AG04449 (cell line): ENCODE measurements around the gene CCDC110.
A peak's percentile ranks its signal among the peaks of the same experiment; 100 is the strongest.

ENCODE experiments used
- CTCF ChIA-PET: fragments of 350-600 bp; formaldehyde crosslinking; extraction: SDS; loops from one replicate; lab custom pipeline; 2021; ENCODE audit warnings: antibody characterized with exemption; lab: Yijun Ruan, JAX
- POLR2A ChIA-PET: fragments of 400-600, 350-600 bp; formaldehyde crosslinking; extraction: SDS; loops from one replicate; lab custom pipeline; 2020; ENCODE audit warnings: antibody characterized with exemption, inconsistent platforms; lab: Yijun Ruan, JAX
- DNase-seq: peaks from one replicate; pipeline ENCODE4 v3.0.0-alpha.2; 2010; ENCODE audit warnings: low read depth, low spot score
- H3K4me3 ChIP-seq: 2 replicates; pipeline ENCODE4 v1.5.1; 2011; ENCODE audit warnings: low read depth, mild to moderate bottlenecking, control low read depth, low read length
- TF ChIP-seq, protein P1 (sequence below): IDR thresholded peaks from one replicate; pipeline ENCODE4 v1.5.1; 2011; ENCODE audit warnings: mild to moderate bottlenecking, moderate library complexity, low read length, control low read depth, inconsistent platforms; ENCODE audit not compliant: insufficient read depth; ENCODE audit errors: missing control alignments

Gene CCDC110

DNA sequence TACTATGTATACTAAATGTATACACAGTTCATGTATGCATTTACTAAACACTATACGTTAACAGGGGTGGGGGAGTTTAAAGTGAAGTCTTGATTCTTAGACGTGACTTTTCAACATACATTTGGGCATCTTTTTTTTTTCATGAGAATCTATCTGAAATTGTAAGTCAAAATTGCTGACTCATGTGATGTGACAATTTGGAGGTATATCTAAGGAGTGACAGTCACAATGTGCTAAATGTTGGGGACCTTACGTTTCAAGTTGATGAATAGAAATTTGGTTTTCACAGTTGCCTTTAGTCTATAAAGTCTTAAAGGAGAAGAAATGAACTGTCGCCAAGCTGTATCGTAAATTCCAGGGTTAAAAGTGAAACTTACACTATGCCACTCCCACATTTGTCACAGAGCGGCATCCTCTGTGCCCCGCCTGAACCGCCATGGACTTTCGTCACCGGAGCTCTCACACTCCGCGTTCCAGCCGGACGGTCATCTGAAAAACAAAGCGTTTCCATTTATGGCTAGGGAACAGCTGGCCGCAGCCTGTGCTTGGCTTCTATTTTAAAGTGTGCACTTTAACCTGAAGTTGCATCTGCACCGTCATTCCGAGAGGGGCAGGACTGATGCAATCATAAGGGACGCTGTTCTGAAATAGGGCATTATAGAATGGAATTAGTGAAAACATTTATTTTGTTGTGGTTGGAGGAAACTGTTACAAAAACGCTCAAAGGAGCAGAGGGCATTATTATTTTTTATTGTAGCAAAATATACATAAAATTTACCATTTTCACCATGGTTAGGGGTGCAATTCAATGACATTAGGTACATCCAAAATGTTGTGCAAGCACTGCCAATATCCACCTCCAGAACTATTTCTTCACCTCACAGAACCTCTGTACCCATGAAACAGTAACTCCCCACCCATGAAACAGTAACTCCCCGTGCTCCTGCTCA is 32.8 kb upstream of the CCDC110 start:
- POLR2A ChIA-PET = no interaction called here
- DNase-seq = no peak

DNA sequence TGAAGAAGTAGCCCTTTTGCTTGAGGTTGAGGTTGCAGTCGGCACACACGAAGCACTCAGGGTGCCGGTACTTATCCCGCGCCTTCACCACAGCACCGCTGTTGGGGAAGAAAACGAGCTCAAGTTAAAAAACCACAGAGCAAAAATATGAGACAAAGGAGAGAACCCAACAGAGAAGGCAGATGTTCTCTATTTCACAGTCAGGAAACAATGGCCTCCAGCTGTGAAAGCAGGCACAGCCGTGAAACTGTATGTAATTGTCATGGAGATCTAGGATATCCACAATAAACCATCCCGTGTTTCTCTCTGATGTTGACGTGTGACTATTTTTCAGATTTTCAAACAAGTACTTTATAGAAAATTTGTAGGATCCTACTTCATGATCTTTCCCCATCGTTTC is 30.9 kb upstream of the CCDC110 start:
- CTCF ChIA-PET = no interaction called here
- POLR2A ChIA-PET = no interaction called here

More for the DNA sequence above, 32.8 kb upstream of the CCDC110 start:
- CTCF ChIA-PET = no interaction called here
- TF ChIP-seq, protein P1, sequence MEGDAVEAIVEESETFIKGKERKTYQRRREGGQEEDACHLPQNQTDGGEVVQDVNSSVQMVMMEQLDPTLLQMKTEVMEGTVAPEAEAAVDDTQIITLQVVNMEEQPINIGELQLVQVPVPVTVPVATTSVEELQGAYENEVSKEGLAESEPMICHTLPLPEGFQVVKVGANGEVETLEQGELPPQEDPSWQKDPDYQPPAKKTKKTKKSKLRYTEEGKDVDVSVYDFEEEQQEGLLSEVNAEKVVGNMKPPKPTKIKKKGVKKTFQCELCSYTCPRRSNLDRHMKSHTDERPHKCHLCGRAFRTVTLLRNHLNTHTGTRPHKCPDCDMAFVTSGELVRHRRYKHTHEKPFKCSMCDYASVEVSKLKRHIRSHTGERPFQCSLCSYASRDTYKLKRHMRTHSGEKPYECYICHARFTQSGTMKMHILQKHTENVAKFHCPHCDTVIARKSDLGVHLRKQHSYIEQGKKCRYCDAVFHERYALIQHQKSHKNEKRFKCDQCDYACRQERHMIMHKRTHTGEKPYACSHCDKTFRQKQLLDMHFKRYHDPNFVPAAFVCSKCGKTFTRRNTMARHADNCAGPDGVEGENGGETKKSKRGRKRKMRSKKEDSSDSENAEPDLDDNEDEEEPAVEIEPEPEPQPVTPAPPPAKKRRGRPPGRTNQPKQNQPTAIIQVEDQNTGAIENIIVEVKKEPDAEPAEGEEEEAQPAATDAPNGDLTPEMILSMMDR = no peak
- peak overlapping the region; percentile 43 for H3K4me3 ChIP-seq

DNA sequence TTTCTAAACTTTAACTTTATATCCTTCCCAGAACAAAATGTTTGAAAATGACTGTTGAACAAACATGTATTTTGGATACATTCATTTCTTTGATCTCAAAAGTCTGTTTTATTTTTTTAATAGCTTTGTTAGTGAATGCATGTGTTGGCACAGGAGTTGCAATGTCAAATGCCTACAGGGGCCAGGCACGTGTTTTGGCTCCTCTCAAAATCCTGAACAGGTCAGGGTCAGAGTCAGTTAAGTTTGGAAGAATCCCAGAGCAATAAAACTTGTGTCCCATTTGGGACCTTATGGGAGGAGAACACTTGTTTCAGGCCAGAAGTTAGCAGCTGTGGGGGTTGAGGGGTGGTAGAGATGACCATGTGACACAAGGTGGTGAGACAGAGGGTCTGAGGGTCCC is 29.0 kb upstream of the CCDC110 start:
- no peak overlapping the region for H3K4me3 ChIP-seq
- no peak for DNase-seq
- TF ChIP-seq, protein P1 = no peak
- CTCF ChIA-PET = no interaction called here
- POLR2A ChIA-PET = no interaction called here

More for the DNA sequence above, 30.9 kb upstream of the CCDC110 start:
- H3K4me3 ChIP-seq = no peak overlapping the region
- TF ChIP-seq, protein P1 = no peak
- no peak for DNase-seq

DNA sequence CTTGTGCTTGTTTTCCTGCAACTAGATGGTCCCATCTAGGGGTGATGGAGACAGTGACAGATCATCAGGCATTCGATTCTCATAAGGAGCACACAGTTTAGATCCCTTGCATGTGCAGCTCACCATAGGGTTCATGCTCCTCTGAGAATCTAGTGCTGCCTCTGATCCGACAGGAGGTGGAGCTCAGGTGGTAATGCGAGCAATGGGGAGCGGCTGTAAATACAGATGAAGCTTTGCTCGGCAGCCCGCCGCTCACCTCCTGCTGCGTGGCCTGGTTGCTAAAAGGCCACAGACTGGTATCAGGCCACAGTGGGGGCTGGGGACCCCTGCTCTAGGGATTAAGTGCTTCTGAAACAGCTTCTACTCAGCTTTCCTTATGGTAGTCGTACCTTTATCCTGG is 28.5 kb upstream of the CCDC110 start:
- DNase-seq = no peak
- H3K4me3 ChIP-seq = no peak overlapping the region
- CTCF ChIA-PET = no interaction called here
- TF ChIP-seq, protein P1 = no peak
- POLR2A ChIA-PET = no interaction called here

DNA sequence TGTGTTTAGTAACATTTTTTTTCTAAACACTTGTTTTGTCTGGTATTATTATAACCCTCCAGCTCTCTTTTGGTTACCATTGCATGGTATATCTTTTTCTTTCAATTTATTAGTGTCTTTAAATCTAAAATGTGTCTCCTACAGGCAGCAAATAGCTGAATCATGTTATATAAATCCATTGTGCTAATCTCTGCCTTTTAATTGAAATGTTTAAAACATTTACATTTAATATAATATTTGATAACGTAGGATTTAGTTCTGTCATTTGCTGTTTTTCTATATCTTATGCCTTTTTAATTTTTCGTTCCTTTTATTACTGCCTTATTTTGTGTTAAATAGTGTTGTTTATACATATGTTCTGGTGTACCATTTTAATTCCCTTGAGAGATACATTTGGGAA is 17.1 kb upstream of the CCDC110 start:
- no peak for DNase-seq
- ChIA-PET POLR2A (no interaction called here), CTCF (interaction anchor here (1.6 kb wide), 1 partner anchor 16 kb away, joined by 3 read pairs; no protein-coding TSS in a partner anchor)
- TF ChIP-seq, protein P1 = no peak
- no peak overlapping the region for H3K4me3 ChIP-seq

DNA sequence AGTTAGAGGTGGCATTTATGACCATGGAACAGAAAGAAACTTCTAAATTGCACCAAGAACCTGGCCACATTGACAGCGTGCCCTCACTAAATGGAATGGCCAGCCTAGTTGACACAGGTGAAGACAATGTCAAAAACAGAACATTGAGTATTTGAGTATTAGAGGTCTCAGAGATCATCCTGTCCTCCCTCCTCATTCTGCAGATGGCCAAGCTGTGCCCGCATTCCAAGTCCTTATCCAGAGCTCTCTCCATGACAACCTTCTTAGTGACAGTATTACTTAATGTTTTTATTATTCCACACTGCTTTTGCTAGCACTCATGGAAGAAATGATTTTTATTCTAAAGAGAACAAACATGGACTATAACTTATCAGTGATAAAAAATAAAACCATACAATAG is 9.9 kb upstream of the CCDC110 start:
- ChIA-PET POLR2A (no interaction called here), CTCF (interaction anchor here (1.3 to 1.9 kb wide), 2 partner anchors 9 to 117 kb away, joined by 4 to 7 read pairs; partner anchors contain the start of gene CCDC110)
- TF ChIP-seq, protein P1 = no peak
- DNase-seq = no peak
- H3K4me3 ChIP-seq = no peak overlapping the region
